NCI-H2081 (cell line): Measurements from ENCODE around the gene SCUBE3.

ENCODE experiments used
- DNase-seq, 2 experiments: peaks; one replicate each; lab custom pipeline; 2025; lab: John Stamatoyannopoulos, UW

The SCUBE3 gene

DNA sequence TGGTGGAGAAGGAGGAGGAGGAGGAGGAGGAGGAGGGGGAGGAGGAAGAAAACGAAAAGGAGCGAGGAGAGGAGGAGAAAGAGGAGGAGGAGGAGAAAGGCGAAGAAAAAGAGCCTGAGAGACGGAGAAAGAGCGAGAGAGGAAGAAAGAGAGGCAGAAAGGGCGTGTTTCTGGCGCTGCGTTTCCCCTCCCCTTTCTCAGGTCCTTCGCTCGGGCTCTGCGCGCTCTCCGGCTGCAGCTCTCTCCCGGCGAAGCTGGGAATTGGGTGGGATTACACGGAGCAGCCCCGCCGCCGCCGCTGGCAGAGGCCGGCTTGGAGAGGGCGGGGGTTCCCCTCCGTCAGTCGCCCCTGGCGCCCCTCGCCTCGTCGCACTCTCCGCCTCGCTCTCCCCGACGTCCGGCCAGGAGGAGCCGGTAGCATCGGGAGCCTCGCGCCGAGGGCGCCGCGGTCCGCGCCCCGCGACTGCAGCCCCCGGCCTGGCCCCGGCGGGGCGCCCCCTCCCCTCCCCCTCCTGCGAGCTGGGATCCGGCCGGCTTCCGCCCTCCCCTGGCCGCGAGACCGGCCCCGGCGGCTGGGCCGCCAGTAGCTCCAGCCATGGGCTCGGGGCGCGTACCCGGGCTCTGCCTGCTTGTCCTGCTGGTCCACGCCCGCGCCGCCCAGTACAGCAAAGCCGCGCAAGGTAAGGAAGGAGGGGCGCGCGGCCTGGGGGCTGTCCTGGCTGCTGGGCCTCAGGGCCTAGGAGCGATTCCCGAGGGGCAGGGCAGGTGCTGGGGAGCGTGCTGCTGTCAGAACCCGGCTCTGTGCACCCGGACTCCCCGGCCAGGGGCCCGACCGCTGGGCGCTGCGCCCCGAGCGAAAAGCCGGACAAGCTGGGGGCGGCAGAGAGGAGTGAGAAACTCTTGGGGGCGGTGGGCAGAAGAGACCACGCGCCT is at the start of gene SCUBE3:
SCUBE3 (plus strand) TSS at position 133 of the 933 bp plus-strand sequence; CDS start at position 596, 463 bp downstream.
- peak; percentile 17 to 22 for DNase-seq

DNA sequence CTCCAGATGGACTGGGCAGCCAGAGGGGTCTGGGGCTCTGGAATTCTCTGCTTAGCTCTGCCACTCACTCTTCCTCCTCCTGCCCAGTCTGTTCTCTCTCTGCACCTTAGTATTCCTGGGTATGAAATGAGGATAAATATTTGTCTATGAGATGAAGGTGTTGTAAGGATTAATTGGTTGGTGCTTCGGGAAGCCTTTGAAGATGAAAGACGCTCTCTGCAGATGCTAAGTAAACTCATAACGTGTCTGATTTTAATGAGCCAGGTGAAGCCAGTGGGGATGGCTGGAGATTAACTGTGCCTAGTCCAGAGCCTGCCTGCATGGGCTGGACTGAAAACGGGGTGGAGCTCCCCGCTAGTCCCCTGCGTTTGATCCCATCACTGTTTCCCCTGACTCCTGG is 49.5 kb upstream of the SCUBE3 start:
- no peak for DNase-seq

DNA sequence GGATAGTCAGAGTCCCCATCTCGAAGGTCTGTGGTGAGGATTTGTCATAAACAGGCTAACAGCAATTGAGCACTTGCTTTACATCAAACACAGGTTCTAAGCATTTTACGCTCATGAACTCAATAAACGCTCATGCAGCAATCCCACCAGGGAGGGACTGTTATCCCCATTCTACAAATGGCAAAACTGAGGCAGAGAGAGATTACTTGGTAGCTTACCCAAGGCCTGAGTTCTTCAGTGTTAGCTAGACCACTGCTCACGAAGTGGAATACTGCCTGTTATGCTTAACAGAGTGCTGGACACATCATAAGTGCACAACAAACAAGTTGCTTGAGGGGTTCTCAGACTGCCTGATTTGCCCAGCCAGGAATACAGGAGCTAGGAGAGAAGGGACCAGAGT is 48.9 kb upstream of the SCUBE3 start:
- DNase-seq: no peak

DNA sequence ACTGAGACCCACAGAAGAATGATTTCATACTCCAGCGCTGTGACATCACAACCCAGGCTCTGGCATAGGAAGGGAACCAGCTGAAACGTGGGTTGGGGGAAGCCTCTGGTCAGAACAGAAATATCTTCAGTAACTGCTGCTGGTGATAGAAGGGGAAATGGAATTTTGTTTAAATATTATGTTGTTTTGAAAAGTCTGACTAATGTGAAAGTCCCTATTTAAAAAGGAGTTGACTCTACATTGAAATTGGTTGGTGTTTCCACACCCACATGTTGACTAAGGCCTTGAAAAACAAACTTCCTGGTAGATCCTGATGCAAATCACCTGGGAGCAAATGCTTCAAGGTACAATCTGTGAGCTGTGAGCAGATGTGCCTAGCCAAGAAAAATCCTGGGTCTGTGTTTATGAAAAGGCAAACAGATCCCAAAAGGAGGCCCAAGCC is 48.1 kb upstream of the SCUBE3 start:
- DNase-seq: peak; percentile 17 to 54

DNA sequence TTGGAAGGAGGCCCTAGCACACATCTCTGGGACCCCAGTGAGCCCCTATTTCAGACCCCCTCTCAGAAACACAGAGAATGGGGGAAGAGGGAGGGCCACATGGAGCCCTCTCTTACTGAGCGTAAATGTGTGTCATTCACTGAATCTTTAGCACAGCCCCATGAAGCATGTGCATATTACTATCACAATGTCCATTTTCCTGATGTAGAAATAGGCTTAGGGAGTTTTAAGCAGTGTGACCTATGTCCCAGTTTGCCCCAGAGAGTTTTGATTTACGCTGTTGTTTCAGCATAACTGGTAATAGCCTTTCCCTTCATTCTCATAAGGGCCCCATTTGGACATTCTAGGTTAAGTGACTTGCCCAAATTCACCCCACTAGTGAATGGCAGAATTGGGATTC is 47.6 kb upstream of the SCUBE3 start:
- DNase-seq: no peak

DNA sequence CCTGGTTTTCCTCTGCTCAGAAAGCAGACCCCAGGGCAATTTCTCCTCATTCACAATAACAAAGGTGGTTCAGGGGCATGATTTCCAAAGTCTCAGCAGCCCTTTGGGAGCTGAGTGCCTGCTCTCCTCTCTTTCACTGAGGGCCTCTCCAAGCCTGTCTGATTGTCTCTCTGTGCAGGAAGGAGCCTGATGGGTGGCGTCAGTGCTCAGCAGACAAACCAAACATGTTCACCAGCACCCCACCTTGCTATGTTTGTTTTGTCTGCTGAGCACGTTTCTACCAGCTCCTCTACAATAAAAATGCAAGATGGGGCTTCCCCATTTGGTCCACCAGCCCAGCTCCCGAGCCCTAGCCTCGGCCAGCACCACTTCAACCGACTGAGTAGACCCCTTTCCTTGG is 47.2 kb upstream of the SCUBE3 start:
- DNase-seq: peak in 1 of 2 experiments; percentile 48

DNA sequence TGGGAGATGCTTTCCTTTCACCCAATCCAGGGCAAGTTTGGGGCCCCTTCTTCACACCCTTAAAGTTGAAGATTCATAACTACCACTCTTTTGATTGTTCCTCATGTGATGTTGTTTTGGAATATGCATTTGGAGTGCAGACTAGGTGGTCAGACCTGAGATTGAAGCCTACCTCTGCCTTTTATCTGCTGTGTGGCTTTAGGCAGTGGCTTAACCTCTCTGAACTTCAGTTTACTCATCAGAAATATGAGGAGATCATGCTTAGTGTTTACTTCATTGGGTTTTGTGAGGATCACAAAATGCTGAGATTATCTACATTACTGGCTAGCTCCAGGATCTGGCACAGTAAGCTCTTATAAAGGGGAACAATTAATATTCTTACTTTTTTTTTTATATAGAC is 46.3 kb upstream of the SCUBE3 start:
- no peak for DNase-seq

DNA sequence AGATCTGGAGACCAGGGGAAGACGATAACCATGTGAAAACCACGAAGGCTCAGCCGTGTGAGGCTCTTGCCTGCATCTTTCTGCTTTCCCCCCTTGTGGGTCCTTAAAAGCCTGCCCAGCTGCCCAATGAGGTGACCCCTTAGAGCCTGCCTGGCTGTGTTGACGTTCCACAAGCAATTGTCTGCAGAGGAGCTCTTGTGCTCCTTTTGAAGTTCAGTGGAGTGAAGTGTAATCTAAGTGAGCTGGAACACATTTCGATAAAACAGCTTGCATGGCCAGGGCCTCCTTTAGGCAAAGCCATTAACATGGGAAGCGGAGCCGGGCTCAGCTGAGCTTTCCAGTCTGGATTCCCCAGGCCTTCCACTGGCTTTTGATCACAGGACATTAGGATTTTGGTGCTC is 45.3 kb upstream of the SCUBE3 start:
- DNase-seq: no peak

DNA sequence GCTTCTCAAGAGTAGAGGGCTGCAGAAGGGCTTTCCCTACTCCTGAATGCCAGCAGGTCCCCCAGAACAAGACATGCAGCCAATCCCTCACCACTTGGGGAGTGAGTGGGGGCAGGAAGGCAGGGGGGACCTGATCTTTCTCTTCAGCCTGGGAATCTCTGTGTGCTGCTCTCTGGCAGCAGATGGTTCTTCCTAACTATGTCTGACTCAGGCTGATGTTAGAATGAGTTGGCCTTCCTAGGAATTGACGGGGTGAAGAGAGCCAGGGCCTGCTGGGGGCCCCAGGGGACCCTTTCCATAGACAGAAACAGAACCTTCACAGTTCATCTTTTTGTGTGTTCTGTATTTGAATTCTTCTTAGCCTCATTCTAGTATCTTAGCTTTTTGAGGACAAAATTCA is 43.6 kb upstream of the SCUBE3 start:
- DNase-seq: no peak

DNA sequence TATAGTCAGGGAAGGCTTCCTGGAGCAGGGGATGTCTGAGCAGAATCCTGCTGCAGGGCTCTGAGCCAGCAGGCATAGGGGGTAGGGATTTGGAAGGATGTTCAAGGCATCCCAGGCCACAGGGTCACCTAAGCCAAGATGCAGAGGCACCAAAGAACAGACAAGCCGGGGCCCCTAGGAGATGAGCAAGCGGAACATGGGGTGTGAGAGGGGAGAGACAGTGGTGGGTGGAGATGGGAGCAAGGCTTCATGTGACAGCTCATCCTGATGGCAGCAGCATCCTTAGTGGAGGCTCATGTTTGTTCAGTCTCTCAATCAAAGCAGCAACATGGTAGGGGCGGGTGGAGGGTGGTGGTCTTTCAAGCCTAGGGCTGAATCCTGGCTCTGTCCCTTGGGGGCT is 42.9 kb upstream of the SCUBE3 start:
- no peak for DNase-seq

DNA sequence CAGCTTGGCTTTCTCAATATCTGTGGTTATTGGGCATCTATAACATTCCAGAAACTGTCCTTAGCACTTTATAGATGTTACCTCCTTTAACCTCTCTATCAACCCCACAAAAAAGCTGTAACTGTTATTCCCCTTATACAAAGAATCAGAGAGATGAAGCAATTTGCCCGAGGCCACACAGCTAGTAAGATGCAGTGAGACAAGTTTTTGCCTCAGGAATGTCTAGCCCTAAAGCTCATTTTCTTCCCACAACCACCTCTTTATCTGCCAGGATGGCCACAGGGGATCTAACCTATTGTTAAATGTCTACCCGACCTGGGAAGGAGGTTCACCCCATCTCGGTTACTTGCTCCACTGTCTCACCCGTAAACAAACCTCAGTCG is 40.7 kb upstream of the SCUBE3 start:
- DNase-seq: no peak

DNA sequence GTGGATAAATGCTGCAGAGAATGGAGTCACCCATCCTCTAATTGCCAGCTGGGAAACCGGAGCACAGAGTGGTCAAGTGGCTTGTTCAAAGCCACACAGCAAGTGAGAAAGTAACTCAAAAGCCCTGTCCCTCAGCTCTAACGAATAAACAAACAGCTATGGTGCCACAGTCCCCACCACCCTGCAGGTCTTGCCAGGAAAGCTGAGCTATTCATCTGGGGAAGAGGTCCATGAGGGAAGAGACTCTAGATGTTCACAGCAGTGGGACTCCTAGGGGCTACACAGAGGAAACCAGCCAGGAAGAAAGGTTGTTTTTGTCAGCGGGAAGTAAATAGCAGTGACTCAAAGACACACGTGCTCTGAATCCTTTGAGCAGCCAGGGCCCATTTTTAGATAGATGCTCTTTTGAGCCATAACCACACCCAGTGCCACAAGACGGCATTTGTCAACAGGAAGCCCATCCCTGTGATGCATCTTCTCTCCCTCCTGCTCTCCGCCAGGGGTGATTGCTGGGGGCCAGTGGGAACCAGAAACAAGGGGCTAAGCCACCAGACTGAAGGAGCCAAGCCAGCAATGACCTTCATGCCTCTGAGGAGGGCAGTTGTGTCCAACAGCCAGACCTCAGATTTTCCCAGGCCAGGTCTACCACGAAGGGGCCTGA is 40.2 kb upstream of the SCUBE3 start:
- DNase-seq: no peak

DNA sequence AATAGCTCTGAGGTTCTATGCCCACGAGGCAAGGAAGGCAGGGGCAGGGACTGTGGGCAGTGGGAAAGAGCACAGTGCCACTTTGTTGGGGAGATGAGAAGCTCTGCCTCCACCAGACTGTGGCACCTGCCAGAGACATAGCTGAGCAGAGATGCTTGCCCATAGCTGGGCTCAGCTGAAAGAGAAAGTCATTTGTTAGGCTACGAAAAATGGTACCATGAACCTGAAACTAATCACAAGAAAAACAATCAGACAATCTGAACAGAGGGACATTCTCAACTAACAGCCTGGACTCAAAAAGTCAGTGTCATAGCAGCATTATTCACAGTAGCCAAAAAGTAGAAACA is 39.7 kb upstream of the SCUBE3 start:
- no peak for DNase-seq

DNA sequence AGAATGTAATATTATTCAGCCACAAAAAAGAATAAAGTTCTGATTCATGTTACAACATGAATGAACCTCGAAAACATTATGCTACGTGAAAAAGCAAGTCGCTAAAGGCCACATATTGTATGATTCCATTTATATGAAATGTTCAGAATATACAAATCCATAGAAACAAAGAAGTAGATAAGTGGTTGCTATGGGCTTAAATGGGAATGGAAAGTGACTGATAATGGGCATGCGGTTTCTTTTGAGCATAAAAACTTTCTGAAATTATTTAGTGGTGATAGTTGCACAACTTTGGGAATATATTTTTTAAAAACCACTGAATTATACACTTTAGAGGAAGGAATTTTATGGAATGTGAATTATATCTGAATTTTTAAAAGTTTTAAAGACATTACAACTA is 39.3 kb upstream of the SCUBE3 start:
- DNase-seq: no peak

DNA sequence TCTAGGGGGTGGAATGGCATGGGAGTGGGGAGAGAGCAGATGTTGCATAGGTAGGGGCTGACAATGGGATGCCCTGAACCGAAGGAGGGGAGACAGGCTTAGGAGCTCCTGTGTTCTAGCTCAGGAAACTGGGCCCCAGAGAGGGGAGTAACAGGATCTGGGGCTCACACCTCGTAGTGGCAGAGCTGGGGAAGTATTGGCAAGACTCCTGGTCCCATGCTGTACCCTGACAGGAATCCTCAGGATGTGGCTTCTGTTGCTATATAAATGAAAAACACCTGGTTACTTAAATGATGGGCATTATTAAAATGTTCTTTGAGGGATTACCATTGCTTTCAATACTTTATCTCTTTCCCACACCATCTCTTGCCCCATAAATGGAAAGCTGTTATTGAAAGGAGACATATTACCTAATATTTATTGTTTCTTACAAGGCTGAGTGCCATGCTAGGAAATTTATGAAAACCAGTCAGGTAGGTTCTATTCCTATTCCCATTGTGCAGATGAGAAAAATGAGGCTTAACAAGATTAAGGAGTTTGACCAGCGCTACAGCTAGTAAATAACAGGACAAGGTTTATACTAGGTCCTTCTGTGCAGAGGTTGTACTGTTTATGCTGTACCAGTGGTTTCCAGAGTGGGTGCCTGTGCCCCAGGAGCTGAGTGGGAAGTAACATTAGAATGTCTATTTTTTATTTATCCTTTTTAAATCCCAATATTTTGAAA is 37.3 kb upstream of the SCUBE3 start:
- DNase-seq: no peak

DNA sequence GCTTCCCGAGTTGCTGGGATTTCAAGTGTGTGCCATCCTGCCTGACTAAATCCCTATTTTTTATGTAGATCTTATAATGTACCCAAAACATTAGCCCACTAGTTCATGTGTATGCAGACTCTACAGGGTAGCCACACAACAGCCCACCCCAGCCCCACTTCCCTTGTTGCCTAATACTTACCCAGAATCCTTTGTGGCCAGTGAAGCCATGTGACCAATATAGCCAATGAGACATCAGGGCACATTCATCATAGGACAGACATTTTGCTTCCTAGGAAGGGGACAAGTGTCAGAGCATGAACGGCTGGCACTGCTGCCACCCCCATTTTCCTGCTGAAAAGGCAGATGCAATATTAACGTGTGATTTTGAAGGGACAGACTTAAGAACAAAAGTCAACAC is 36.6 kb upstream of the SCUBE3 start:
- no peak for DNase-seq

DNA sequence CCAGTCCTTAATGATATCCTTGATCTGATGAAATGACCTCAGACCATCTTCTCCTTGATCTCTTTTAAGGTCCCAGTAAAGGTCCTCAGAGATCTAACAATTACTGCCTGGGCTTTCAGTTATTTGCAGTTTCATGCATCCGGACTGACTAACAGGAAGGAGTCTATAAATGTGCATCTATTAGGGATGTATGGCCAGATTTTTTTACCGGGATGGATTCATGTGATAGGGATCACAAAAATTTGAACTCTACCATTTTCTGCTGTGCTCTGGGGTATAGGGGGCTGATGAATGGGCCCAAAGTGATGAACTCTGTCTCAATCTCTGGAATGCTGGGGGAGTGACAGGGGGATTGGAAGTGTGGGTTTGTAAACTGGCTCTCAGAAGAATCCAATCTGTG is 36.2 kb upstream of the SCUBE3 start:
- DNase-seq: no peak

DNA sequence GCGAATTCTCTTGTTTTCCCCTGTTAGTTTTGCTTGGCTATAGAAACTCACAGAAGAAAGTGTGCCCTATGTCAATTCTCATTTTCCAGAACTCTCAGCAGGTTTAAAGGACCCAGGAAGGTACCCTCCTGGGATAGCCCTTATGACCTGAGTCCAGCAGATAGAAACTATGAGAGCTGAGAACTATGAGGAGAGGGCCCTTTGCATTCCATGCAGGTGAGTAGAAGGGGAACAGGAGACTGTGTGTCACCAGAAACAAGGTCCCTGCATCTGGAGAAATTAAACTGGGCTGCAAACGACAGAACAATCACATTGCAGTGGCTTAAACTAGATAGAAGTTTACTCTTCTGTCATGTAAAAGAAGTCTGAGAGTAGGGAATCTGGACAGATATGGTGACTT is 35.7 kb upstream of the SCUBE3 start:
- no peak for DNase-seq

DNA sequence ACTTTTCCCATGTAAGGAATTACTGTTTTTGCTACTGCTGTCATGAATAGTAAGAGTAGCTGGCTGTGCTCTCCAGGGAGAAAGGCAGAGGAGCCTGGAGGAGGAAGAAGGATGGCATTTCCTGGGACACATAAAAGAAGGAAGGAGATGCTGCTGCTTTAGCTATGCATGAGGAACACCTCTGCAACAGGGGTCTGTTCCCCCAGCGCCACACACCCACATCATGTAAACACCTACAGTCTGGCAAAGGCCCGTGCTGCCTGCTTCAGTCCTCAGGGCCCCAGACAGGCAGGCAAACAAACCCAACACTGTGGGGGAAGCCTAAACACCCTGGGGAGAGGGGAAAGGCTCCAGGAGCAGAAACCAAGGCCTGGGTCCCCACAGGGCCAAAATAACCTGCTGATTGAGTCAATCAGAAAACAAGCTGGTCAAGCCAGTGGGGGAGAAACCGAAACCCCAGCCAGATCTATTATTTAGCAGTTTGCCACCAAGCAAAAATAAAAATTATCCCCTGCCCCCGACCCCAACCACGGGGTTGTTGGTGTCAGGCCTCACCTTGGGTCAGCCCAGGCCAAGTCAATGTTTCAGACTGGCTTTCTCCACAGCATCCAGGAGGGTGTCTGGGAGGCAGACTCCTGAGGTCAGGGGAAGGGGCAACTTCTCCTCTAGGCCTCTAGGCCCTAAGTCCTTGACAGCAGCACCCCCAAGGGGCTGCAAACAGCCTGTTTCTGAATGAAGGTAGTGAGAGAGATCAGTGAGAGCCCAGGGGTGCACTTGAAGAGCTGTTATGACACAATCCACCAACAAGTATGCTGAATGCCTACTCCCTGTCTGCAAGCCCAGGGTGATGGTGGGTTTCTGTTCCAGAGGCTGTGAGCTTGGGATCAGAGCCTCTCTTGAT is 34.6 kb upstream of the SCUBE3 start:
- DNase-seq: no peak

DNA sequence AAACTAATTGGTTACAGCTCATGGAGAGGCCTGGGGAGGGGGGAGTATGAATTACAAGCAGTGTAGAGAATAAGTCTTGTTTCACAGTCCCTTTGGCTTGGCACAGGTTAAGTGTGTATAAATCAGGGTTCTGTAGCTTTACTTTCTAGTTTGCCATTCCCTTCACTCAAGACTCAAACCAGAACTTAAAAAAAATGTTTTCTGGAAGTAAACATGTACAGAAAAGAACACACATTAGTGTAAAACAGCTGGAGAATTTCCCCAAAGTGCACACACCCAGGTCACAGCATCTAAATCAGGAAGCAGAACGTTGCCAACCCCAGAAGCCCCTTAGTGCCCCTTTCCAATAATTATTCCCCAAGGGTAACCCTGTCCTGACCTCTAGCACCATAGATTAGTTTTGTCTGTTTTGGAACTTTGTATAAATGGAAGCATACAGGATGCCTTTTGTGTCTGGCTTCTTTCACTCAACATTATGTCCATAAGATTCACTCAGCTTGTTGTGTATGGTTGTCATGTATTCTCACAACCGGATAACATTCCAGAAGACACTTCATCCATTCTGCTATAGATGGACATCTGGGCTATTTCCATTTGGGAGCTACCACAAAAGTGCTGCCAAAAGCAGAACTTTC is 33.7 kb upstream of the SCUBE3 start:
- DNase-seq: no peak

DNA sequence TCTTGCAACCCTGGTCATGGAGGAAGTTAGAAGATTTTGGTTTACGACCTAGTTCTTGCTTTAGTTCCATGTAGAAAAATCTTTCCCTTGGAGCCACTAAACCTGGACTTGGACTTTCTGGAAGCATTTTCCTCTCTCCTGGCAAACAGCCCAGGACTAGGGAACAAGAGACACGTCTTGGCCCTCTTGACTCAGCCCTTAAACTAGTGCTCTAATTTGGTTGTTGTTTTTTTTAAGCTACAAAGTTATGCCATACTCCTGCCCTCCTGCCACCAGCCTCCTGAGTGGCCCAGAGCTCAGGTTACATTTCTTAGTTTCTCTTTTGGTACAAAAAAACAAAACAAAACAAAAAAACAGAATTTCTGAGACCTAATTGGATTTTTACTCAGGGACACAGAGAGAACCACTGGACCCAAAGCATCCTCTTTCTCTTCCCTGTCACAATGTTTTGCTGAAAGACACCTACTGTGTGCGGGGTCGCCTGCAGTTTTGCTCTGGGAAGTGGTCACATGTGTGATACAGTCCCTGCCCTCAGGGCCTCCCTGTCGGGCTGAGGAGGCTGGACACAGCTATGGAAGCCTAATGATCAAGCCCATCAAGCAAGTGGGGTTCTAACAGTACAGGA is 32.3 kb upstream of the SCUBE3 start:
- no peak for DNase-seq
